GM18505 (cell line): ENCODE measurements around the gene CZIB.
A peak's percentile ranks its signal among the peaks of the same experiment; 100 is the strongest.
"Not testable (repeated sequence)": the region's sequence is repeated elsewhere in the genome, so short reads cannot be mapped to it uniquely, and the experiment has no call there.

Source experiments
- ATAC-seq: cut with Tn5 transposase; IDR thresholded peaks from one replicate; pipeline ENCODE4 v1.9.1; 2021; ENCODE audit not compliant: unreplicated experiment
- POLR2A ChIP-seq: IDR thresholded peaks from 4 replicates; pipeline ENCODE4 v1.6.1; 2011; ENCODE audit warnings: borderline replicate concordance; ENCODE audit not compliant: insufficient read depth, insufficient read length; ENCODE audit errors: extremely low read depth

CZIB gene

GRCh38 chr1:53207726-53208125 is 12.7 kb downstream of the CZIB start:
- TF ChIP-seq POLR2A: no peak
- no peak for ATAC-seq

- no peak for TF ChIP-seq POLR2A
- no peak for ATAC-seq
These were observed 13.6 kb downstream of the CZIB start for GRCh38 chr1:53206735-53207379.

- not testable (repeated sequence) for ATAC-seq
These were observed 14.2 kb downstream of the CZIB start for GRCh38 chr1:53206083-53206685.

- not testable (repeated sequence) for ATAC-seq
These were observed 14.9 kb downstream of the CZIB start for GRCh38 chr1:53205496-53205895.

GRCh38 chr1:53203466-53203865 is 17.0 kb downstream of the CZIB start:
- ATAC-seq: no peak
- no peak for TF ChIP-seq POLR2A

- ATAC-seq: no peak
- no peak for TF ChIP-seq POLR2A
These were observed 22.2 kb downstream of the CZIB start for GRCh38 chr1:53198241-53198651.

- no peak for TF ChIP-seq POLR2A
- no peak for ATAC-seq
These were observed 22.9 kb downstream of the CZIB start for GRCh38 chr1:53197291-53198200.

GRCh38 chr1:53196485-53197290 is 23.7 kb downstream of the CZIB start, which contains the start of gene CPT2:
Gene CPT2 (plus strand): TSS chr1:53196824. CDS start chr1:53196944, 120 bp downstream.
- peak; percentile 96 for TF ChIP-seq POLR2A
- ATAC-seq: peak; percentile 97

GRCh38 chr1:53196017-53196484 is 24.4 kb downstream of the CZIB start:
- ATAC-seq: peak; percentile 8

GRCh38 chr1:53195246-53196016 is 25.0 kb downstream of the CZIB start:
- ATAC-seq: no peak

More at GRCh38 chr1:53196017-53196484, 24.4 kb downstream of the CZIB start:
- TF ChIP-seq POLR2A: no peak

GRCh38 chr1:53190210-53190611 is 30.2 kb downstream of the CZIB start:
- no peak for TF ChIP-seq POLR2A
- ATAC-seq: no peak

More at GRCh38 chr1:53195246-53196016, 25.0 kb downstream of the CZIB start:
- TF ChIP-seq POLR2A: no peak

GRCh38 chr1:53189061-53189460 is 31.4 kb downstream of the CZIB start:
- TF ChIP-seq POLR2A: no peak
- no peak for ATAC-seq
